H1 (cell line): ENCODE measurements around the gene CUEDC1. TPM values are rescaled to one million over a fixed set of nuclear protein-coding genes. Genes with fewer than 3 reads are reported as not detected.
A peak's percentile ranks its signal among the peaks of the same experiment; 100 is the strongest.

Experiments used
- CTCF ChIA-PET: fragments of 300-600 bp; sonication (Branson Sonifier 250); formaldehyde crosslinking; loops from one replicate; lab custom pipeline; 2021; ENCODE audit not compliant: partially characterized antibody; lab: Charles Lee
- POLR2A ChIA-PET: fragments of 300-600 bp; sonication (Branson Sonifier 250); formaldehyde crosslinking; loops from one replicate; lab custom pipeline; 2021; ENCODE audit warnings: inconsistent platforms; ENCODE audit not compliant: partially characterized antibody; lab: Charles Lee
- DNase-seq, 2 experiments: peaks; one replicate each; pipeline versions ENCODE4 v3.0.0 to v3.0.0-alpha.2; 2010 to 2022; ENCODE audit warnings: low spot score in 2 of 2, low read depth in 1 of 2, mixed read lengths in 1 of 2
- FAIRE-seq: peaks from 2 replicates; lab custom pipeline; 2011; peaks lifted over from hg19 to GRCh38; lab: Jason Lieb, UNC
- H2AFZ ChIP-seq: 2 replicates; pipeline ENCODE4 v1.8.1; 2012; ENCODE audit warnings: low read length, inconsistent platforms
- H2AK5ac ChIP-seq: 2 replicates; pipeline ENCODE4 v1.6.1; 2013; ENCODE audit warnings: low read depth, low read length
- H2BK120ac ChIP-seq: replicated peaks from 2 replicates; pipeline ENCODE3; 2013; ENCODE audit warnings: low read depth, low read length, inconsistent platforms
- H2BK12ac ChIP-seq: 2 replicates; pipeline ENCODE4 v1.6.1; 2013; ENCODE audit warnings: low read depth, low read length
- H2BK15ac ChIP-seq: 2 replicates; pipeline ENCODE4 v1.6.1; 2013; ENCODE audit warnings: low read length
- H2BK20ac ChIP-seq: 2 replicates; pipeline ENCODE4 v1.6.1; 2013; ENCODE audit warnings: low read length
- H2BK5ac ChIP-seq: 2 replicates; pipeline ENCODE4 v1.6.1; 2013; ENCODE audit warnings: low read depth, low read length
- H3K14ac ChIP-seq: 2 replicates; pipeline ENCODE4 v1.6.1; 2013; ENCODE audit warnings: inconsistent platforms; ENCODE audit not compliant: insufficient read length
- H3K18ac ChIP-seq: 2 replicates; pipeline ENCODE4 v1.6.1; 2013; ENCODE audit warnings: low read length; ENCODE audit errors: extremely low read depth
- H3K23ac ChIP-seq: 2 replicates; pipeline ENCODE4 v1.6.1; 2013; ENCODE audit warnings: inconsistent platforms; ENCODE audit not compliant: insufficient read length
- H3K23me2 ChIP-seq: 2 replicates; pipeline ENCODE4 v1.6.1; 2013; ENCODE audit warnings: low read depth, low read length
- H3K27ac ChIP-seq: 2 replicates; pipeline ENCODE4 v1.6.1; 2011; ENCODE audit warnings: low read depth, low read length, inconsistent platforms
- H3K27me3 ChIP-seq, 4 experiments: replicated peaks in 1 of 4; 1 replicate in 1 of 4; 2 replicates in 3 of 4; pipeline versions ENCODE4 v1.6.1 to v1.8.1; 2011 to 2013; ENCODE audit warnings: low read length in 3 of 4, mild to moderate bottlenecking in 3 of 4, inconsistent platforms in 2 of 4, mixed read lengths in 2 of 4, moderate library complexity in 1 of 4; ENCODE audit not compliant: control insufficient read depth in 3 of 4, insufficient read depth in 3 of 4; ENCODE audit errors: extremely low read depth in 1 of 4
- H3K36me3 ChIP-seq, 4 experiments: 2 replicates each; pipeline versions ENCODE4 v1.6.1 to v1.8.1; 2011 to 2013; ENCODE audit warnings: mild to moderate bottlenecking in 4 of 4, low read length in 3 of 4, moderate library complexity in 2 of 4, control low read depth in 1 of 4, inconsistent platforms in 1 of 4; ENCODE audit not compliant: insufficient read depth in 4 of 4, control insufficient read depth in 2 of 4
- H3K4ac ChIP-seq: replicated peaks from 2 replicates; pipeline ENCODE3; 2013; ENCODE audit warnings: low read length, low read depth, mixed read lengths, inconsistent platforms; ENCODE audit not compliant: insufficient read length
- H3K4me1 ChIP-seq, 4 experiments: replicated peaks in 1 of 4; 1 replicate in 1 of 4; 2 replicates in 3 of 4; pipeline versions ENCODE4 v1.6.1 to v1.8.1; 2011 to 2013; ENCODE audit warnings: low read length in 3 of 4, inconsistent platforms in 2 of 4, mixed read lengths in 1 of 4; ENCODE audit not compliant: insufficient read depth in 4 of 4, control insufficient read depth in 3 of 4
- H3K4me2 ChIP-seq, 2 experiments: 2 replicates each; pipeline versions ENCODE4 v1.6.1 to v1.8.1; 2011 to 2013; ENCODE audit warnings: low read depth in 2 of 2, low read length in 2 of 2, control low read depth in 1 of 2, inconsistent platforms in 1 of 2, mild to moderate bottlenecking in 1 of 2; ENCODE audit not compliant: insufficient read depth in 1 of 2
- H3K4me3 ChIP-seq, 4 experiments: fragments of 200-600, 300-600 bp in 1 of 4; sonication (generic), shearing (Covaris generic), sonication (Bioruptor Twin) in 1 of 4; 2 replicates each; pipeline versions ENCODE4 v1.5.1 to v1.8.1; 2011 to 2016; ENCODE audit warnings: low read length in 4 of 4, low read depth in 3 of 4, control low read depth in 2 of 4, inconsistent platforms in 2 of 4, mild to moderate bottlenecking in 2 of 4, mixed read lengths in 1 of 4, moderate library complexity in 1 of 4; ENCODE audit not compliant: insufficient read depth in 2 of 4; ENCODE audit errors: extremely low read depth in 1 of 4
- H3K56ac ChIP-seq: replicated peaks from 2 replicates; pipeline ENCODE3; 2013; ENCODE audit warnings: low read depth, mild to moderate bottlenecking, mixed read lengths, low read length, inconsistent platforms; ENCODE audit not compliant: insufficient read length
- H3K79me1 ChIP-seq: 2 replicates; pipeline ENCODE4 v1.6.1; 2013; ENCODE audit warnings: low read depth, low read length, control low read depth
- H3K79me2 ChIP-seq, 2 experiments: 2 replicates each; pipeline versions ENCODE4 v1.6.1 to v1.8.1; 2012 to 2013; ENCODE audit warnings: low read length in 2 of 2, mild to moderate bottlenecking in 2 of 2, inconsistent platforms in 1 of 2; ENCODE audit not compliant: insufficient read depth in 2 of 2, control insufficient read depth in 1 of 2
- H3K9ac ChIP-seq, 4 experiments: replicated peaks in 1 of 4; 1 replicate in 1 of 4; 2 replicates in 3 of 4; pipeline versions ENCODE4 v1.6.1 to v1.8.1; 2011 to 2013; ENCODE audit warnings: low read depth in 3 of 4, low read length in 3 of 4, control low read depth in 2 of 4, mild to moderate bottlenecking in 2 of 4, moderate library complexity in 2 of 4, inconsistent platforms in 1 of 4; ENCODE audit errors: extremely low read depth in 1 of 4
- H3K9me3 ChIP-seq, 2 experiments: 2 replicates each; pipeline versions ENCODE4 v1.6.1 to v1.8.1; 2012 to 2013; ENCODE audit warnings: mild to moderate bottlenecking in 2 of 2, moderate library complexity in 2 of 2, control low read depth in 1 of 2, inconsistent platforms in 1 of 2, low read depth in 1 of 2, low read length in 1 of 2, mixed read lengths in 1 of 2; ENCODE audit not compliant: insufficient read depth in 2 of 2
- H4K20me1 ChIP-seq, 2 experiments: replicated peaks in 1 of 2; 2 replicates each; pipeline versions ENCODE3 to v1.8.1; 2011 to 2013; ENCODE audit warnings: inconsistent platforms in 2 of 2, low read length in 2 of 2, mild to moderate bottlenecking in 1 of 2; ENCODE audit not compliant: insufficient read depth in 2 of 2, control insufficient read depth in 1 of 2
- H4K5ac ChIP-seq: 2 replicates; pipeline ENCODE4 v1.6.1; 2013; ENCODE audit warnings: low read length, low read depth, mixed read lengths, inconsistent platforms; ENCODE audit not compliant: insufficient read length
- H4K8ac ChIP-seq: 2 replicates; pipeline ENCODE4 v1.8.0; 2013; ENCODE audit warnings: mild to moderate bottlenecking, moderate library complexity, low read length, inconsistent platforms; ENCODE audit not compliant: insufficient read depth; ENCODE audit errors: extremely low read depth
- H4K91ac ChIP-seq: replicated peaks from 2 replicates; pipeline ENCODE3; 2013; ENCODE audit warnings: low read length, mixed read lengths, inconsistent platforms; ENCODE audit not compliant: insufficient read length
- BRCA1 ChIP-seq: IDR thresholded peaks from 2 replicates; pipeline ENCODE4 v1.6.1; 2012; ENCODE audit warnings: low read depth, low read length, improper control_type of control experiment
- FOSL1 ChIP-seq: IDR thresholded peaks from 2 replicates; pipeline ENCODE4 v1.6.1; 2011; ENCODE audit warnings: mild to moderate bottlenecking, low read depth, low read length, moderate library complexity; ENCODE audit not compliant: insufficient read depth
- NRF1 ChIP-seq: IDR thresholded peaks from 2 replicates; pipeline ENCODE4 v1.6.1; 2011; ENCODE audit warnings: mild to moderate bottlenecking, low read depth, low read length, improper control_type of control experiment
- POLR2A ChIP-seq, 2 experiments: IDR thresholded peaks; 1 replicate in 1 of 2; 2 replicates in 1 of 2; pipeline ENCODE4 v1.6.1; 2011; ENCODE audit warnings: low read depth in 2 of 2, low read length in 2 of 2, mild to moderate bottlenecking in 2 of 2; ENCODE audit errors: control extremely low read depth in 1 of 2
- RBBP5 ChIP-seq: IDR thresholded peaks from 2 replicates; pipeline ENCODE4 v1.7.1; 2012; ENCODE audit warnings: low read depth, mild to moderate bottlenecking, inconsistent platforms, low read length, moderate library complexity, borderline replicate concordance
- SUZ12 ChIP-seq: fragments of 200-600 bp; sonication (generic); IDR thresholded peaks from 2 replicates; pipeline ENCODE4 v1.6.1; 2012; ENCODE audit warnings: mild to moderate bottlenecking, inconsistent platforms, low read length, moderate library complexity, mixed read lengths
- WGBS, 2 experiments: shearing (Covaris generic) in 1 of 2; methylation state at CpG; one replicate each; pipeline versions ENCODE4 v1.1.6 to v1.1.7; 2013 to 2015; ENCODE audit warnings: low lambda C conversion rate in 2 of 2, mixed read lengths in 2 of 2, inconsistent platforms in 1 of 2, low coverage in 1 of 2, missing lambda C conversion rate in 1 of 2; ENCODE audit not compliant: insufficient replicate concordance in 2 of 2, insufficient coverage in 1 of 2, insufficient read length in 1 of 2; ENCODE audit errors: extremely low coverage in 1 of 2, missing lambda C conversion rate in 1 of 2; 5-methylcytosine and 5-hydroxymethylcytosine counted together
- polyA plus RNA-seq, 7 experiments: library from polyadenylated mRNA; depleted of rRNA in 3 of 7; stranded (reverse) in 5 of 7; unstranded in 2 of 7; fragments of >200 nt in 5 of 7; fragments of 200-250 nt in 2 of 7; gene quantifications; 1 replicate in 5 of 7; 2 replicates in 1 of 7; 4 replicates in 1 of 7; pipeline versions ENCODE4 v1.2.1 to v1.2.3, GENCODE V29; 2011 to 2013; ENCODE audit warnings: missing spikeins in 2 of 7, mixed read lengths in 2 of 7
- total RNA-seq: library from RNA; stranded (reverse); fragmentation: NEBNext Ultra II Directional; extraction: Animal tissue kit (Norgen Biotek cat#: 25700); gene quantifications from 2 replicates; pipeline ENCODE4 v1.2.1, GENCODE V29; 2021
- TF ChIP-seq, protein P1 (sequence below): IDR thresholded peaks from 2 replicates; pipeline ENCODE4 v1.6.1; 2011; ENCODE audit warnings: low read length, improper control_type of control experiment

Gene CUEDC1
- total and polyA plus RNA-seq, 2 of the 8 experiments (the other 6 are each of a cell fraction or from before 2014, with no cell fraction given), result 4.0 to 10.7 TPM

- WGBS, 2 experiments, result 16% methylated on average over 25 of the region's 54 CpGs; no CpG with 5 or more reads in 1 of the 2 experiments
- TF ChIP-seq SUZ12, result no peak
- TF ChIP-seq, protein P1, sequence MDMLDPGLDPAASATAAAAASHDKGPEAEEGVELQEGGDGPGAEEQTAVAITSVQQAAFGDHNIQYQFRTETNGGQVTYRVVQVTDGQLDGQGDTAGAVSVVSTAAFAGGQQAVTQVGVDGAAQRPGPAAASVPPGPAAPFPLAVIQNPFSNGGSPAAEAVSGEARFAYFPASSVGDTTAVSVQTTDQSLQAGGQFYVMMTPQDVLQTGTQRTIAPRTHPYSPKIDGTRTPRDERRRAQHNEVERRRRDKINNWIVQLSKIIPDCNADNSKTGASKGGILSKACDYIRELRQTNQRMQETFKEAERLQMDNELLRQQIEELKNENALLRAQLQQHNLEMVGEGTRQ, result no peak
- TF ChIP-seq RBBP5, result no peak
- no peak for TF ChIP-seq FOSL1
- TF ChIP-seq POLR2A (IDR thresholded peaks at IDR 0.05; ENCODE audit: control extremely low read depth in 1 of 2, low read depth in 2 of 2, low read length in 2 of 2), result peak; percentile 75 to 90
- no peak for TF ChIP-seq BRCA1
- TF ChIP-seq NRF1, result no peak
These were observed 33.4 kb upstream of the CUEDC1 start for GRCh38 chr17:57988301-57989250.

More at GRCh38 chr17:57988301-57989250, 33.4 kb upstream of the CUEDC1 start:
- H3K4me3 ChIP-seq, result peak overlapping the region; percentile 70 to 95 (median 86)
- H4K8ac ChIP-seq, result peak overlapping the region; percentile 94
- no peak overlapping the region for H2BK120ac ChIP-seq
- no peaks in the 10 kb centered on the region for H3K27me3 ChIP-seq
- peaks cover 3% of the 10 kb centered on the region; the same call in 1 of the 2 replicates for H3K79me1 ChIP-seq
- peak overlapping the region; percentile 93 for H4K5ac ChIP-seq
- H2AK5ac ChIP-seq, result peak overlapping the region; percentile 45; the same call in 1 of the 2 replicates
- POLR2A ChIA-PET, result interaction anchor here (0.7 to 28.0 kb wide), 16 partner anchors 8 to 192 kb away, joined by 3 to 672 read pairs (median 4); partner anchors contain the start of genes MRPS23 and SRSF1
- H3K56ac ChIP-seq, result peak overlapping the region; percentile 79
- H3K79me2 ChIP-seq, result peaks cover 0 to 34% of the 10 kb centered on the region in 2 experiments; a peak in 3 of 4 replicates
- peak overlapping the region; percentile 94 to 100 for H3K4me2 ChIP-seq
- no peak overlapping the region for H2BK15ac ChIP-seq
- H2BK12ac ChIP-seq, result no peak overlapping the region
- DNase-seq, result peak in 1 of 2 experiments; percentile 83
- peak overlapping the region; percentile 99 for H4K91ac ChIP-seq
- peak overlapping the region; percentile 89 for H3K27ac ChIP-seq
- peak overlapping the region; percentile 67 to 89 (median 81) for H3K9ac ChIP-seq
- H3K36me3 ChIP-seq, result no peaks in the 10 kb centered on the region; a peak in 2 of 8 replicates
- H2BK5ac ChIP-seq, result peak overlapping the region; percentile 73; the same call in 1 of the 2 replicates
- FAIRE-seq, result no peak
- no peak overlapping the region for H3K23ac ChIP-seq
- no peaks in the 10 kb centered on the region for H3K9me3 ChIP-seq
- peak overlapping the region; percentile 9 for H3K14ac ChIP-seq
- CTCF ChIA-PET, result interaction anchor here (1.0 to 15.0 kb wide), 7 partner anchors 11 to 132 kb away, joined by 3 to 384 read pairs (median 7); partner anchors contain the start of gene MRPS23
- H2AFZ ChIP-seq, result peak overlapping the region; percentile 64; the same call in 1 of the 2 replicates
- peak overlapping the region; percentile 93; the same call in 1 of the 2 replicates for H3K18ac ChIP-seq
- peaks cover 0 to 8% of the 10 kb centered on the region in 2 experiments for H4K20me1 ChIP-seq
- peaks cover 0 to 3% (median 1%) of the 10 kb centered on the region in 4 experiments; a peak in 4 of 7 replicates for H3K4me1 ChIP-seq
- H3K23me2 ChIP-seq, result peaks cover 9% of the 10 kb centered on the region
- H3K4ac ChIP-seq, result peak overlapping the region; percentile 82
- no peak overlapping the region for H2BK20ac ChIP-seq
